Parathyroid adenoma (tissue), 2 donors: ENCODE results near the gene KRTAP10-4.

ENCODE experiments used
- H2AFZ ChIP-seq: fragments of 300-600 bp; sonication (generic); one replicate; pipeline ENCODE4 v1.7.0; 2017; ENCODE audit warnings: antibody characterized with exemption, mild to moderate bottlenecking
- H3K27ac ChIP-seq: fragments of 300-600 bp; sonication (generic); one replicate; pipeline ENCODE4 v1.7.0; 2017
- H3K27me3 ChIP-seq: fragments of 300-600 bp; sonication (generic); one replicate; pipeline ENCODE4 v1.7.0; 2017; ENCODE audit warnings: low read length; ENCODE audit not compliant: control insufficient read depth, insufficient read depth
- H3K36me3 ChIP-seq: fragments of 300-600 bp; sonication (generic); one replicate; pipeline ENCODE4 v1.7.0; 2017; ENCODE audit warnings: low read length; ENCODE audit not compliant: control insufficient read depth, insufficient read depth
- H3K4me1 ChIP-seq: fragments of 300-600 bp; sonication (generic); one replicate; pipeline ENCODE4 v1.7.0; 2017; ENCODE audit warnings: control low read depth
- H3K4me2 ChIP-seq: fragments of 300-600 bp; sonication (generic); one replicate; pipeline ENCODE4 v1.7.0; 2017; ENCODE audit warnings: low read length
- H3K4me3 ChIP-seq: fragments of 300-600 bp; sonication (generic); one replicate; pipeline ENCODE4 v1.7.0; 2017; ENCODE audit warnings: low read depth, low read length
- H3K79me2 ChIP-seq: fragments of 300-600 bp; sonication (generic); one replicate; pipeline ENCODE4 v1.7.0; 2017; ENCODE audit warnings: control low read depth
- H3K9ac ChIP-seq: fragments of 300-600 bp; sonication (generic); one replicate; pipeline ENCODE4 v1.7.0; 2017; ENCODE audit warnings: mild to moderate bottlenecking
- H3K9me3 ChIP-seq: fragments of 300-600 bp; sonication (generic); one replicate; pipeline ENCODE4 v1.7.0; 2017; ENCODE audit warnings: low read length; ENCODE audit not compliant: control insufficient read depth
- CTCF ChIP-seq: fragments of 300-600 bp; sonication (generic); IDR thresholded peaks from one replicate; pipeline ENCODE4 v1.7.0; 2017; ENCODE audit warnings: antibody characterized with exemption, mild to moderate bottlenecking
- donor health status: primary hyperparathyroidism.

The KRTAP10-4 gene

GRCh38 chr21:44617071-44617501 lies 43.6 kb downstream of the KRTAP10-4 start:
- H3K4me2 ChIP-seq = no peak overlapping the region
- H3K36me3 ChIP-seq = no peaks in the 10 kb centered on the region
- no peaks in the 10 kb centered on the region for H3K9me3 ChIP-seq
- H3K27me3 ChIP-seq = no peaks in the 10 kb centered on the region
- H3K27ac ChIP-seq = no peak overlapping the region
- H3K4me3 ChIP-seq = no peak overlapping the region
- no peak for TF ChIP-seq CTCF
- no peak overlapping the region for H3K9ac ChIP-seq
- H3K79me2 ChIP-seq = no peaks in the 10 kb centered on the region
- no peak overlapping the region for H2AFZ ChIP-seq
- H3K4me1 ChIP-seq = no peaks in the 10 kb centered on the region

GRCh38 chr21:44618504-44618903 lies 45.0 kb downstream of the KRTAP10-4 start:
- H2AFZ ChIP-seq = no peak overlapping the region
- H3K27ac ChIP-seq = no peak overlapping the region
- H3K4me2 ChIP-seq = no peak overlapping the region
- H3K9ac ChIP-seq = no peak overlapping the region
- no peak overlapping the region for H3K4me3 ChIP-seq
- no peaks in the 10 kb centered on the region for H3K4me1 ChIP-seq
- no peaks in the 10 kb centered on the region for H3K36me3 ChIP-seq
- H3K79me2 ChIP-seq = no peaks in the 10 kb centered on the region
- no peaks in the 10 kb centered on the region for H3K9me3 ChIP-seq
- no peak for TF ChIP-seq CTCF
- no peaks in the 10 kb centered on the region for H3K27me3 ChIP-seq

GRCh38 chr21:44618909-44619308 lies 45.4 kb downstream of the KRTAP10-4 start:
- no peaks in the 10 kb centered on the region for H3K36me3 ChIP-seq
- no peaks in the 10 kb centered on the region for H3K27me3 ChIP-seq
- no peak overlapping the region for H3K4me3 ChIP-seq
- no peaks in the 10 kb centered on the region for H3K79me2 ChIP-seq
- no peak overlapping the region for H3K9ac ChIP-seq
- TF ChIP-seq CTCF = no peak
- H3K9me3 ChIP-seq = no peaks in the 10 kb centered on the region
- no peak overlapping the region for H3K4me2 ChIP-seq
- H3K4me1 ChIP-seq = no peaks in the 10 kb centered on the region
- no peak overlapping the region for H3K27ac ChIP-seq
- H2AFZ ChIP-seq = no peak overlapping the region

GRCh38 chr21:44619886-44620285 lies 46.4 kb downstream of the KRTAP10-4 start:
- H2AFZ ChIP-seq = no peak overlapping the region
- no peak overlapping the region for H3K4me3 ChIP-seq
- no peaks in the 10 kb centered on the region for H3K4me1 ChIP-seq
- H3K27ac ChIP-seq = no peak overlapping the region
- H3K79me2 ChIP-seq = no peaks in the 10 kb centered on the region
- H3K36me3 ChIP-seq = no peaks in the 10 kb centered on the region
- TF ChIP-seq CTCF = no peak
- H3K27me3 ChIP-seq = no peaks in the 10 kb centered on the region
- no peak overlapping the region for H3K4me2 ChIP-seq
- no peaks in the 10 kb centered on the region for H3K9me3 ChIP-seq
- H3K9ac ChIP-seq = no peak overlapping the region

- Histone ChIP-seq H3K27ac (no peak overlapping the region), H3K4me3 (no peak overlapping the region), H3K4me2 (no peak overlapping the region), H3K27me3 (no peaks in the 10 kb centered on the region), H3K9me3 (no peaks in the 10 kb centered on the region), H2AFZ (no peak overlapping the region), H3K36me3 (no peaks in the 10 kb centered on the region), H3K79me2 (no peaks in the 10 kb centered on the region), H3K4me1 (no peaks in the 10 kb centered on the region), H3K9ac (no peak overlapping the region)
- no peak for TF ChIP-seq CTCF
Measured at GRCh38 chr21:44623575-44623974, 50.0 kb downstream of the KRTAP10-4 start.
